Camera-type eye (tissue), 1 donor: Measurements from ENCODE around the gene LCE1A. TPM values are rescaled to one million over a fixed set of nuclear protein-coding genes. Genes with fewer than 3 reads are reported as not detected.

Experiments
- total RNA-seq: library from RNA; depleted of rRNA; stranded (reverse); fragments of >200 nt; gene quantifications from one replicate; pipeline ENCODE4 v1.2.3, GENCODE V29; 2014

The LCE1A gene
- total RNA-seq, result not detected

GRCh38 chr1:152827173-152827572, at the start of gene LCE1A:
LCE1A (plus strand) TSS chr1:152827473; CDS start chr1:152827473, 0 bp downstream.

GRCh38 chr1:152786077-152786476, 41.2 kb upstream of the LCE1A start, which contains the start of gene LCE1E:
LCE1E (plus strand) TSS chr1:152786257; CDS start chr1:152787300, 1,043 bp downstream.

GRCh38 chr1:152796421-152796820, 30.9 kb upstream of the LCE1A start, which contains the start of gene LCE1D:
LCE1D (plus strand) TSS chr1:152796721; CDS start chr1:152797795, 1,074 bp downstream.

GRCh38 chr1:152806576-152806975, 20.7 kb upstream of the LCE1A start, which contains the start of gene LCE1C:
LCE1C (minus strand) TSS chr1:152806651; CDS start chr1:152805478, 1,173 bp downstream.

GRCh38 chr1:152811671-152812070, 15.6 kb upstream of the LCE1A start, which contains the start of gene LCE1B:
LCE1B (plus strand) TSS chr1:152811971; CDS start chr1:152812447, 476 bp downstream.

GRCh38 chr1:152842556-152842955, 15.3 kb downstream of the LCE1A start, which contains the start of gene LCE6A:
LCE6A (plus strand) TSS chr1:152842856; CDS start chr1:152843521, 665 bp downstream.

GRCh38 chr1:152859696-152860095, 32.4 kb downstream of the LCE1A start, which contains the start of gene LCE7A:
LCE7A (plus strand) TSS chr1:152859996; CDS start chr1:152860698, 702 bp downstream.

Other genes with a start within 250 kb of the LCE1A start
- gene LCE3D, start 247.0 kb upstream of the LCE1A start, total RNA-seq, result not detected
- not detected for gene LCE3C, start 227.2 kb upstream of the LCE1A start, total RNA-seq
- gene LCE3B, start 213.7 kb upstream of the LCE1A start, total RNA-seq, result not detected
- not detected for gene LCE3A, start 204.4 kb upstream of the LCE1A start, total RNA-seq
- not detected for gene LCE2D, start 164.1 kb upstream of the LCE1A start, total RNA-seq
- not detected for gene LCE2C, start 152.2 kb upstream of the LCE1A start, total RNA-seq
- gene LCE2B, start 141.3 kb upstream of the LCE1A start, total RNA-seq, result not detected
- gene LCE2A, start 129.1 kb upstream of the LCE1A start, total RNA-seq, result not detected
- gene LCE4A, start 119.3 kb upstream of the LCE1A start, total RNA-seq, result not detected
- gene KPRP, start 69.4 kb upstream of the LCE1A start, total RNA-seq, result not detected
- not detected for gene LCE1F, start 52.3 kb upstream of the LCE1A start, total RNA-seq
- gene LCE1E, start 41.2 kb upstream of the LCE1A start, total RNA-seq, result not detected
- gene LCE1D, start 30.8 kb upstream of the LCE1A start, total RNA-seq, result not detected
- gene LCE1C, start 20.8 kb upstream of the LCE1A start, total RNA-seq, result not detected
- not detected for gene LCE1B, start 15.5 kb upstream of the LCE1A start, total RNA-seq
- not detected for gene LCE6A, start 15.4 kb downstream of the LCE1A start, total RNA-seq
- not detected for gene LCE7A, start 32.5 kb downstream of the LCE1A start, total RNA-seq
- not detected for gene SMCP, start 50.8 kb downstream of the LCE1A start, total RNA-seq
- gene IVL, start 81.1 kb downstream of the LCE1A start, total RNA-seq, result 0.44 TPM
- gene SPRR5, start 119.7 kb downstream of the LCE1A start, total RNA-seq, result not detected
- gene SPRR4, start 143.2 kb downstream of the LCE1A start, total RNA-seq, result not detected
- gene SPRR1A, start 156.6 kb downstream of the LCE1A start, total RNA-seq, result not detected
- not detected for gene SPRR3, start 174.3 kb downstream of the LCE1A start, total RNA-seq
- not detected for gene SPRR1B, start 203.7 kb downstream of the LCE1A start, total RNA-seq
- not detected for gene SPRR2D, start 213.6 kb downstream of the LCE1A start, total RNA-seq
- not detected for gene SPRR2A, start 230.0 kb downstream of the LCE1A start, total RNA-seq
- not detected for gene SPRR2B, start 244.1 kb downstream of the LCE1A start, total RNA-seq